GM21360 (cell line): ENCODE results near the gene ALB.
A peak's percentile ranks its signal among the peaks of the same experiment; 100 is the strongest.
"Not testable (repeated sequence)": the region's sequence is repeated elsewhere in the genome, so short reads cannot be mapped to it uniquely, and the experiment has no call there.

Source experiments
- ATAC-seq: cut with Tn5 transposase; IDR thresholded peaks from one replicate; pipeline ENCODE4 v1.9.1; 2021; ENCODE audit warnings: mild to moderate bottlenecking, moderate library complexity; ENCODE audit not compliant: unreplicated experiment

The ALB gene

GRCh38 chr4:73404042-73404441 lies at the start of gene ALB:
ALB (plus strand) TSS chr4:73404287; CDS start chr4:73404328, 41 bp downstream.
- no peak for ATAC-seq

GRCh38 chr4:73357174-73357573 lies 46.9 kb upstream of the ALB start:
- not testable (repeated sequence) for ATAC-seq

GRCh38 chr4:73369506-73370199 lies 34.4 kb upstream of the ALB start:
- ATAC-seq, result not testable (repeated sequence)

GRCh38 chr4:73375328-73375741 lies 28.8 kb upstream of the ALB start:
- ATAC-seq, result no peak

- ATAC-seq, result no peak
These were observed 27.8 kb upstream of the ALB start for GRCh38 chr4:73376251-73376650.

GRCh38 chr4:73376976-73377375 lies 27.1 kb upstream of the ALB start:
- no peak for ATAC-seq

GRCh38 chr4:73378887-73379286 lies 25.2 kb upstream of the ALB start:
- ATAC-seq, result no peak

GRCh38 chr4:73379946-73380345 lies 24.1 kb upstream of the ALB start:
- ATAC-seq, result no peak

- ATAC-seq, result no peak
These were observed 22.9 kb upstream of the ALB start for GRCh38 chr4:73381214-73381613.

- no peak for ATAC-seq
These were observed 20.6 kb upstream of the ALB start for GRCh38 chr4:73383452-73383851.

- ATAC-seq, result peak; percentile 95
These were observed 16.5 kb upstream of the ALB start for GRCh38 chr4:73387552-73387951.

GRCh38 chr4:73388887-73389286 lies 15.2 kb upstream of the ALB start:
- no peak for ATAC-seq

GRCh38 chr4:73389663-73390062 lies 14.4 kb upstream of the ALB start:
- not testable (repeated sequence) for ATAC-seq

- ATAC-seq, result no peak
These were observed 12.3 kb upstream of the ALB start for GRCh38 chr4:73391774-73392173.

- no peak for ATAC-seq
These were observed 11.2 kb upstream of the ALB start for GRCh38 chr4:73392936-73393335.

- no peak for ATAC-seq
These were observed 7.8 kb upstream of the ALB start for GRCh38 chr4:73396304-73396703.

- no peak for ATAC-seq
These were observed 6.8 kb upstream of the ALB start for GRCh38 chr4:73396993-73397972.

GRCh38 chr4:73401412-73401811 lies 2.7 kb upstream of the ALB start:
- no peak for ATAC-seq

GRCh38 chr4:73404457-73404856 lies 370 bp downstream of the ALB start:
- ATAC-seq, result no peak

- no peak for ATAC-seq
These were observed 1.1 kb downstream of the ALB start for GRCh38 chr4:73405138-73405537.

GRCh38 chr4:73406548-73406875 lies 2.4 kb downstream of the ALB start:
- no peak for ATAC-seq

GRCh38 chr4:73407227-73407673 lies 3.2 kb downstream of the ALB start:
- no peak for ATAC-seq
